RWPE2 (cell line): ENCODE measurements around the gene SYDE2.
"Not testable (repeated sequence)": the region's sequence is repeated elsewhere in the genome, so short reads cannot be mapped to it uniquely, and the experiment has no call there.

Experiments used
- ATAC-seq: fragments of 200-7000 bp; cut with Tn5 transposase; 3 replicates; pipeline ENCODE4 v1.9.1; 2021; ENCODE audit warnings: low read depth
- DNase-seq: peaks from one replicate; pipeline ENCODE4 v3.0.0-alpha.2; 2020; ENCODE audit warnings: low spot score
- H3K27ac ChIP-seq: fragments of 450-650 bp; 2 replicates; pipeline ENCODE4 v1.5.1; 2017; ENCODE audit warnings: mild to moderate bottlenecking; ENCODE audit not compliant: poor library complexity, severe bottlenecking
- H3K27me3 ChIP-seq: fragments of 250-450 bp; sonication (Bioruptor Pico); 2 replicates; pipeline ENCODE4 v1.5.1; 2021; ENCODE audit warnings: mild to moderate bottlenecking, moderate library complexity; ENCODE audit not compliant: insufficient read depth, poor library complexity, severe bottlenecking
- H3K36me3 ChIP-seq: fragments of 250-450 bp; sonication (Bioruptor Pico); 2 replicates; pipeline ENCODE4 v1.5.1; 2020; ENCODE audit warnings: low read depth, mild to moderate bottlenecking, moderate library complexity
- H3K4me1 ChIP-seq: fragments of 250-450 bp; sonication (Bioruptor Pico); 2 replicates; pipeline ENCODE4 v1.5.1; 2021; ENCODE audit warnings: mild to moderate bottlenecking, moderate library complexity; ENCODE audit not compliant: insufficient read depth, poor library complexity, severe bottlenecking
- H3K4me3 ChIP-seq: fragments of 250-450 bp; sonication (Bioruptor Pico); 2 replicates; pipeline ENCODE4 v1.5.1; 2021; ENCODE audit warnings: mild to moderate bottlenecking, moderate library complexity; ENCODE audit not compliant: severe bottlenecking
- H3K9me3 ChIP-seq: fragments of 250-450 bp; sonication (Bioruptor Pico); 2 replicates; pipeline ENCODE4 v1.5.1; 2021; ENCODE audit warnings: mild to moderate bottlenecking, moderate library complexity; ENCODE audit not compliant: severe bottlenecking
- TF ChIP-seq, protein P1 (sequence below): fragments of 450-650 bp; IDR thresholded peaks from one replicate; pipeline ENCODE4 v1.5.1; 2017; ENCODE audit warnings: mild to moderate bottlenecking, moderate library complexity; ENCODE audit not compliant: poor library complexity, severe bottlenecking

SYDE2 gene

DNA sequence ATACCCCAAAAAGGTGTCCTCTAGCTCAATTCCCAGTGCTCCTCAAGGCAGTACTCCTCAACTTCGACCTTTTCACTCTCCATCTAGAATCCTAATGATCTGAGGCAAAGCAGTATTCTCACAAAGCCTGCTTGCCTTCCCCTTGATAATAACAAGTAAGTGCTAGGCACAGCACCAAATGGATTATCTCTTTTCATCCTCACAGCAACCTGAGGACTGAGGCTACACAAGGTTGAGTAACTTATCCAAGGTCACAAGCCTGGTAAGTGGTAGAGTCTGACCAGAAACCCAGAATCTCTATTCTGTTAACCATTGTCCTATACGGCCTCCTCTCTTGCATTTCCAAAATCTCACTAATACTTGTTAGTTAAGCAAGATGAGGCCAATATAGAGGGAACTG, 5.1 kb downstream of the SYDE2 start:
- Histone ChIP-seq H3K27me3 (no peaks in the 10 kb centered on the region), H3K36me3 (no peaks in the 10 kb centered on the region), H3K27ac (no peak overlapping the region), H3K4me3 (no peak overlapping the region), H3K9me3 (no peaks in the 10 kb centered on the region), H3K4me1 (peaks cover 11% of the 10 kb centered on the region)
- no peak for ATAC-seq
- no peak for DNase-seq
- TF ChIP-seq, protein P1, sequence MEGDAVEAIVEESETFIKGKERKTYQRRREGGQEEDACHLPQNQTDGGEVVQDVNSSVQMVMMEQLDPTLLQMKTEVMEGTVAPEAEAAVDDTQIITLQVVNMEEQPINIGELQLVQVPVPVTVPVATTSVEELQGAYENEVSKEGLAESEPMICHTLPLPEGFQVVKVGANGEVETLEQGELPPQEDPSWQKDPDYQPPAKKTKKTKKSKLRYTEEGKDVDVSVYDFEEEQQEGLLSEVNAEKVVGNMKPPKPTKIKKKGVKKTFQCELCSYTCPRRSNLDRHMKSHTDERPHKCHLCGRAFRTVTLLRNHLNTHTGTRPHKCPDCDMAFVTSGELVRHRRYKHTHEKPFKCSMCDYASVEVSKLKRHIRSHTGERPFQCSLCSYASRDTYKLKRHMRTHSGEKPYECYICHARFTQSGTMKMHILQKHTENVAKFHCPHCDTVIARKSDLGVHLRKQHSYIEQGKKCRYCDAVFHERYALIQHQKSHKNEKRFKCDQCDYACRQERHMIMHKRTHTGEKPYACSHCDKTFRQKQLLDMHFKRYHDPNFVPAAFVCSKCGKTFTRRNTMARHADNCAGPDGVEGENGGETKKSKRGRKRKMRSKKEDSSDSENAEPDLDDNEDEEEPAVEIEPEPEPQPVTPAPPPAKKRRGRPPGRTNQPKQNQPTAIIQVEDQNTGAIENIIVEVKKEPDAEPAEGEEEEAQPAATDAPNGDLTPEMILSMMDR = no peak

- H3K27me3 ChIP-seq, H3K4me1 ChIP-seq, H3K4me3 ChIP-seq, ATAC-seq, H3K9me3 ChIP-seq, DNase-seq, H3K27ac ChIP-seq: not testable (repeated sequence)
- H3K36me3 ChIP-seq = peaks cover 15% of the 10 kb centered on the region
These were observed 8.7 kb downstream of the SYDE2 start for GRCh38 chr1:85192129-85192528.

DNA sequence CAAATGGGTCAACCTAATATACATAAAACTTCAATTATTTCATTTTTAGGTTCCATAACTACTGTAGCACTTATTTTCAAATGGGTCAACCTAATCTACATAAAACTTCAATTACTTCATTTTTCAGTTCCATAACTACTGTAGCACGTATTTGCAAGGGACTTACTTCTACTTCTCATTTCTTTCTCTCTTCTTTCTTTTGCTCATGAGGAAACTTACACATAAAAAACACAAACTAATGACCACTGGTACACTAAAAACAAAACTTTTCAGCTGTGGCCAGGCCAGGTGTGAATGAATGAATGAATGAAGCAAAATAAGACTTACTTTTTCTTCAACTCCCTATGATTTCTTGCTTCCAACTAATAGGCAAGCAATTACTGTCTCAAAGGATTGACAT, 11.7 kb downstream of the SYDE2 start:
- peaks cover 15% of the 10 kb centered on the region for H3K36me3 ChIP-seq
- TF ChIP-seq, protein P1 = no peak
- H3K27me3 ChIP-seq = no peaks in the 10 kb centered on the region
- DNase-seq = no peak
- H3K9me3 ChIP-seq = no peaks in the 10 kb centered on the region
- H3K27ac ChIP-seq = no peak overlapping the region
- no peaks in the 10 kb centered on the region for H3K4me1 ChIP-seq
- H3K4me3 ChIP-seq = no peak overlapping the region
- no peak for ATAC-seq

GRCh38 chr1:85188530-85188929, 12.3 kb downstream of the SYDE2 start:
- H3K4me3 ChIP-seq = no peak overlapping the region
- TF ChIP-seq, protein P1 = no peak
- H3K9me3 ChIP-seq = no peaks in the 10 kb centered on the region
- DNase-seq (no peak), ATAC-seq (no peak)
- peaks cover 15% of the 10 kb centered on the region for H3K36me3 ChIP-seq
- H3K4me1 ChIP-seq = no peaks in the 10 kb centered on the region
- H3K27ac ChIP-seq = no peak overlapping the region
- H3K27me3 ChIP-seq = no peaks in the 10 kb centered on the region

GRCh38 chr1:85187021-85187420, 13.8 kb downstream of the SYDE2 start:
- ATAC-seq = not testable (repeated sequence)

DNA sequence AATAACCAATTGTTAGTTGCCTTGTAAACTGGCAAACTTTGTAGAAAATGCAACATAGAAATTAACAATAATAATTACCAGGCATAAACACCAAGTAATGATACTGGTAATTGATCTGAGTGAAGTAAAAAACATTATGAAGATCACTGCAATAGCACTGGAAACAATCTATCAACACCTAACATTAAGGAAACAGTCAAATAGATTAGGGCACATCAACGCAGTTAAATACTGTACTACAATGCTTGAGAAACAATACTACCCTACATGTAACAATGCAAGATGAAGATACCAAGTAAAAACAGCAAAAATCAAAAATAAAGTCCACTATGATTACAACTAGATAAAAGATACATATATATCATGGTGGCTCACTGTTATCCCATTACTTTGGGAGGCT, 16.6 kb downstream of the SYDE2 start:
- no peaks in the 10 kb centered on the region for H3K4me1 ChIP-seq
- TF ChIP-seq, protein P1 = no peak
- ATAC-seq (no peak), DNase-seq (no peak)
- no peaks in the 10 kb centered on the region for H3K27me3 ChIP-seq
- no peak overlapping the region for H3K4me3 ChIP-seq
- peaks cover 17% of the 10 kb centered on the region for H3K36me3 ChIP-seq
- H3K9me3 ChIP-seq = peaks cover 4% of the 10 kb centered on the region
- H3K27ac ChIP-seq = no peak overlapping the region

More at GRCh38 chr1:85187021-85187420, 13.8 kb downstream of the SYDE2 start:
- not testable (repeated sequence) for H3K4me1 ChIP-seq, H3K9me3 ChIP-seq, DNase-seq, H3K27me3 ChIP-seq, H3K4me3 ChIP-seq, H3K27ac ChIP-seq
- peaks cover 21% of the 10 kb centered on the region for H3K36me3 ChIP-seq
